Measurements from ENCODE around the gene TXNL4A.

Gene TXNL4A

DNA sequence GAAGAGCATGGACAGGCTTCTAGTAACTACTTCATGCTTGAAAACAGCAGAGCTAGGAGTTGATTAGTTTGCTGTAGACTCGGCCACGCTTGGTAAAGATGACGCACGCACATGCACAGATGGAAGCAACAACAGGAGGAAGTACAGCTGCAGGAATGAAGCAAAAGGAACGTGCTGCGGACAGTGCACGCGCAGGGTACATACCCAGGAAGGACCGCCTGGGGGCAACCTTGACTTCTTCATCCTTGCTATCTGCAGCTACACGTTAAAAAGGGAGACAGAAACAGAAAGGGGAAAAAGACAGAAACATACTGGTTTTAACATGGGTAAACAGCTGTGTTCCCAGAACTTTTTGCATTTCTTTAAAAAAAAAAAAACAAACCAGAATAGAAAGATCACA lies 54.6 kb downstream of the TXNL4A start:
- DNase-seq = no peak

DNA sequence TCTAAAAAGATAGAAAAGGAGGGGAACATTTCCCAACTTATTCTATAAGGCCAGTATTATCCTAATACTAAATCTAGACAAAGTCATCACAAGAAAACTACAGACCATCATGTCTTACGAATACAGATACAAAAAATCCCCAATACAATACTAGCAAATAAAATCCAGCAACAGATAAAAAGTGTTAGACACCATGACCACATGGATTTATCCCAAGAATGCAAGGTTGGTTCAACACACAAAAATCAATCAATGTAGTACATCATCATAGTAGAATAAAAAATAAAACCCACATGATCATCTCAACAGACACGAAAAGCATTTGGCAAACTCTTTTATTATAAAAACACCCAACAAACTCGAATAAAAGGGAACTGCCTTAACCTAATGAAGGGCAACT lies 55.5 kb downstream of the TXNL4A start:
- no peak for DNase-seq

DNA sequence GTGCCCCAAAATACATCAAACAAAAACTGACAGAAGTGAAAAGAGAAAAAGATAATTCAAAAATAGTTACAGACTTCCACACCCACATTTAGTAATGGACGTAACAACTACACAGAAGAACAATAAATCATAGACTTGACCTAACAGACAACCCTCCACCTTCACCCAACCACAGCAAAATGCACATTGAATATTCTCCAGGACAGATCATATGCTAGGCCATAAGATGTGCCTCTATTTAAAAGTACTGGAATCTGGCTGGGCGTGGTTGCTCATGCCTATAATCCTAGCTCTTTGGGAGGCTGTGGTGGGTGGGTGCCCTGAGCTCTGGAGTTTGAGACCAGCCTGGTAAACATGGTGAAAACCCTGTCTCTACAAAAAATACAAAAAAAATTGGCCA lies 56.9 kb downstream of the TXNL4A start:
- DNase-seq = no peak

DNA sequence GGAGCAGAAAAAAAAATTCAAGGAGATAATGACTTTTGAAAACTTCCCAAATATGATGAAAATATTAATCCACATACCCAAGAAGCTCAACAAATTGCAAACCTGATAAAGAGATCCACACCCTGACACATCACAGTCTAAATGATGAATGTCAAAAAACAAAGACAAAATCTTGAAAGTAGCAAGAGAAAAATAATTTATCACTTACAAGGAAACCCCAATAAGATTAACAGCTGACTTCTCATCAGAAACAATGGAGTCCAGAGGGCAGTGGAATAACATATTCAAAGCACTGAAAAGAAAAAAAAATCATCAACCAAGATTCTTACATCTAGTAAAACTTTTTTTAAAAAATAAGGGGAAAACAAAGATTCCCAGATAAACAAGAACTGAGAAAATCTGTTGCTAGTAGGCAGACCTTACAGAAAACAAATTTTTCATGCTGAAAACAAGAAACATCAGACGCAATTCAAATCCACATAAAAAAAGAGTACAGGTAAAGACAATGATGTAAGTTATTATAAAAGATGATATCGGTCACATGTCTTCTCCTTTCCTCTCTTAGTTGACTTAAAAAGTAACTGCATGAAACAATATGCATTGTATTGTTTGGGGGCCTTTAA lies 58.2 kb downstream of the TXNL4A start:
- DNase-seq = no peak

DNA sequence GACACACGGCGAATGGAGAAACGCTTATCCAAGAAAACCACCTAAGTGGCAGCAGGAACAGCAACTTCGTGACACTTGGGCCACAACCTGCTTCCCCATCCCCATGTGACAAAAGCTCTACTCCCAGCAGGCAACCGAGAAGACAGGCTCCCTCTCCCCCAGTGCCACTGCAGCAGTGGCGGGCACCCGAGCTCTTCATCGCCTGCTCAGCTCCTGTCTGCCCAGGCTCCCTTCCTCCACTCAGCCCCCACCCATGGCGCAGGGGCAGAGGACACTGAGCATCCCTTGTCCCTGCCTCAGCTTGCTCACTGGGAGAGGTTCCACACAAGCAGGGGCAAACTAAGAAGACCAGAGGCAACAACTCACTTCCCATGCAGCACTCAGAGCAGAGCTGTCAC lies 59.8 kb downstream of the TXNL4A start:
- DNase-seq = no peak

DNA sequence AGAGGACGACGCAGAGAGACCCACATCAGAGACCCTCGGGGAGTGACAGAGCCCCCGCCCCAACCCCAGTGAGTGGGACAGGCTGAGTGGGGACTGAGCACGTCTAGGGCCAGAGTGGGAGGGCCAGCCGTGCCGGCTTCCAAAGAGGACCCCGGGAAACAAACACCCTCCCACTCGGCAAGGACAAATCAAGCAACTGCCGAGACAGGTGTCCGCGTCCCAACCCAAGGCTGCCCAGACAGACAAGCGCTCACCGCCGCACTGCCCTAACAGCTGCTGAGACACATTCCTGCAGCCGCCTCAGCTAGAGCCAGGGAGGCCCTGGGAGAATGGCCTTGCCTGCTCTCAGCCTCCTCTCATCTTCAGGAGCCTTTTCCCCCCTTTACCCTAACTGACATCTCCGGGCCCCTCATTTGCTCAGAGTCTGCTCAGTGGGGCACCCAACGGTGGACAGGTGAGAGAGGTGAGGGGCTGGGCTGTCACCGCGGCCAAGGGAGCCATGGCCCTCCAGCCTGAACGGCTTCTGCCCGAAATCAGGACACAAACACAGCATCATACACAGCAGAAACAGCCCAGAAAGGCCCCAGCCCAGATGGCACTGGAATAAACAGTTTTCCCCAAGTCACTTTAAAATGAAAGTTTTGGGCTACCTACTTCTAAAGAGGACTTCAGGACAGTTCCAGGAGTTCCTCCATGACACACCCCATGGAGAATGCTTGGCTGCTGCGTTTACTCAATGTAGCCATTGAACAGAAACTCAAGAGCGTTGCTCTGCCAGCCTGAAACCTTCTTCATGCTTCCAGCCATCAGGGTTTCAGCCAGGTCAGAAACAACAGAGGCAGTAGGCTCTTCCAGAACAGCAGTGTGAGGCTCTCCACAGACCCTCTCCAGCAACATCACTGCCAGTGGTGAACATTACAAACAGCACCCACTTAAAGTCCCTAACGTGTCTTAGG lies 60.5 kb downstream of the TXNL4A start:
- DNase-seq = no peak

DNA sequence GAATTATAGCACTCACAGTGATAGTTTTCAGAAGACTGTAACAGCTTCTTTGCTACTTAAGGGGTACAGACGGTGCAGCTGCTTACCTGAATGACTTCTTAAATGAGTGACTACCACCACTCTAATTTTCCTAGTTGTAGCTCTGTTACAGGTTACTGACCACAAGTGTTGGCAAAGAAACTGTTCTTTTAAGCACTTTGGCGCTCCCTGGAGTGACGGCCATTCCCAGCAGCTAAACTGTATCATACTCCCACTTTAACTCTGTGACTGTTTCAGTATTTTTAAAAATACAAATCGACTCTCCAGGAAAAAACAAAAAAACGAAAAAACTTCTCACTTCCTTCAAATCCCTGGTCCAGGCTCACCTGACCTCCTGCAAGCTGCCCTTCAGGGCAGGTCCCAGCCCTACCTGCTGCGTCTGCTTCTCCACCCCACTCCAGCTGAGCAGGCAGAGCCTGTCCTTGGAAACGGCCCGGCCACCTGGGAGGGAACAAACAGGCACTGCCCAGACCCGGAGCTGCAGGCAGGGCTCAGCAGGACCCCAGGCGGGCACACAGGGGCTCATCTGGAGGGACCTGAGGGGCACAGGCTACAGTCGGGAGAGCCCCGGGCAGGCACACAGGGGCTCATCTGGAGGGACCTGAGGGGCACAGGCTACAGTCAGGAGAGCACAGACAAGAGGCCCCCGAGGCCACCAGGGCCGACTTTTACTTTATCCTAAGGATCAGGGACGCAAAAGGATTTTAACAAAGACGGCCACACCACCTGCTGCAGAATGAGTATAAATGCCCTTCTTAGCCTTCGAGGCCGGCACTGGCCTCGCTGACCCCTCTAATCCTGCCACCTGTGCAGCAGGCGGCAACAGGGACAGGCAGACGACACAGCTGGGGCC lies 61.4 kb downstream of the TXNL4A start:
- DNase-seq = no peak

DNA sequence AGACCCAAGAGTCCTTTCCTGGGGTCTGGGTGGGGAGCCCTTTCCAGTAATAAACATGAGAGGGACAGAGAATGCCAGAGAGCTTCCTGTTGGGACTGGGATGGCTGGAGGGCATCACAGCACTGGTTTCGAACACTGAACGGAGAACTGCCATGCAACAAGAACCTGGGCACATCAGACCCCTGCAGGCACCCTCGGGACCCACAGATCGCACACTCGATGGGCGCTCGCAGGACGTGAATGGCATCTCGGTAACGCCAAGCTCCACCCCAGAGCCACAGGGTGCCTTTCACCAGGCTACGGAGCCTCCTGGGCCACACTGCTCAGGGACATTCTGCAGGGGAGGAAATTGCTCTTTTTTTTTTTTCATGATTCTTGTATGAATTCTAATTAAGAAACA lies 62.1 kb downstream of the TXNL4A start:
- no peak for DNase-seq

DNA sequence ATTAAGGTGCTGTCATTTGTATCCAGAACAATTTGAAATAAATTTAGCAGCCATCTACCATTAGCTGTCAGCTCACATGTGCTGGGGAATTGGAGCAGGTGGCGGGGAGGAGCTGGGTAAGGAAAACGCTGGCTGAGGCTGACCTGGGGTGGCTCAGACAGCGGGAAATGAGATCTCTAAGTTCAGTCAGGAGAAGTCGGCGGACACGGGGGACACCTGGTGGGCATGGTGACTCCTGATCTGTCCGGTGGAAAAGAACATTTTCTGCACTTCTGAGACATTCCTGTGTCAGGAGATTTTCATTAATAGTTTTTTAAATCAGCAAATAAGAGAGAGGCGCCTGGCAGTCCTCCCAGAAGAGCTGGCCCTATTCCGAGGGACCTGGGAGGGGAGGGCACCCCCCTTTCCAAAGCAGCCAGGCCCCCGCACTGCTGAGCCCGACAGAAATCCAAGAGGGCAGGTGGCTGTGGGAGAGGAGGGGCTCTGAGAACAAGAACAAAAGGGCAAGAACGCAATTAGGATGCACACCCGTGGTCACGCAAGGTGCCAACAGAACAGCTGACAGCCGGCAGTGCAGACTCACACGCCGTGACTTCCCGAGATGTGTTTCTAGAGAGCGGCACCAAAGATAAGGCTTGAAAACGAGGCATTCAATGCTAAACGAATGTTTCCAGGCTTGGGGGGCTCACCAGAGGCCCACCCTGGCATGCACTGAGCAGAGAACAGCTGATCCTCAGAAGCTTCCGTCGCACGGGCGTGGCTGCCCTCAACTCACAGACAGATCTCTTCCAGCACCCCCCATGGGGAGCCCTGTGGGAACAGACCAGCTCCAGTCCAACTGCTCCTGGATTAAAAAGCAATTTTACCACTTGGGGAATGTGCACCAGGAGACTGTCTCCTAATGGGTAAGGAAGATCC lies 63.3 kb downstream of the TXNL4A start:
- DNase-seq = no peak

DNA sequence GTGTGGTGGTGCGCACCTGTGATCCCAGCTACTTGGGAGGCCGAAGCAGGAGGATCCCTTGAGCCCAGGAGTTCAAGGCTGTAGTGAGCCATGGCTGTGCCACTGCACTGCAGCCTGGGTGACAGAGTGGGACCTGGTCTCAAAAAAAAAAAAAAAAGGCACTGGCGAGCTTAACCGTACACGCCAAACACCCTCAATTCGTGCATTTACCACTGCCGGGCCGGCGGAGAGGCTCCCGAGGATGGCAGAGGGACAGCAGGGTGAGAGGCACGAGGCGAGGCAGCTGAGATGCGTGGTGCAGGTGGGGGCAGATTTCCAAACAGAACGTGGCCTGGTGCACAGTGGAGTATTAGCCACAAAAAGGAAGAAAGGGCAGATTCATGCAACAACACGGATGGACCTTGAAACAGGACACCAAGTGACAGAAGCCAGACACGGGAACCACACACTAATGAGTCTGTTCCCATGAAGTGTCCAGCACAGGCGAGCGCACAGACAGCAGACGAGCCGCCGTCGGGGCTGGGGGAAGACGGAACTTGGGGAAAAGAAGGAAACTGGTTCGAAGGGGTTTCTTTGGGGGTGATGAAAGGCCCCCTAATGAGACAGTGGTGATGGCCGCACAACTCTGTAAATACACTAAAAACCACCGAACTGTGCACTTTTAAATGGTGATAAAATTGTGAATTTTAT lies 64.3 kb downstream of the TXNL4A start:
- DNase-seq = no peak

DNA sequence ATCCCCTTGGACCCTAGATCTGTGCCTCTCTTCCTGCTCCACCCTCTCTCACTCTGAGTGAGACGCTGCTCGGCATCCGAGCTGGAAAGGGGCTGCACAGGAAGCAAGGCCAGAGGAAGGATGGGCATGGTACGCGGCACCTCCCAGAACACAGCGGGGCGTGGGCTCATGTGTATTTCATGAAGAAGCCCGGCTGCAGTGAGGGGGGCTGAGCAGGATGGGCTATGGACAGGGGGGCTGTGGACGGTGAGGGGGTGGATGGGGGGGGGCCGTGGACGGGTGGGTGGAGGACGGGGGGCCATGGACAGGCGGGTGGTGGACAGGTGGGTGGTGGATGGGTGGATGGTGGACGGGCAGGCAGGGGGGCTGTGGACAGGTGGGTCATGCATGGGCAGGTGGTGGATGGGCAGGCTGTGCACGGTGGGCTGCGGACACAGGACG lies 65.4 kb downstream of the TXNL4A start:
- no peak for DNase-seq

DNA sequence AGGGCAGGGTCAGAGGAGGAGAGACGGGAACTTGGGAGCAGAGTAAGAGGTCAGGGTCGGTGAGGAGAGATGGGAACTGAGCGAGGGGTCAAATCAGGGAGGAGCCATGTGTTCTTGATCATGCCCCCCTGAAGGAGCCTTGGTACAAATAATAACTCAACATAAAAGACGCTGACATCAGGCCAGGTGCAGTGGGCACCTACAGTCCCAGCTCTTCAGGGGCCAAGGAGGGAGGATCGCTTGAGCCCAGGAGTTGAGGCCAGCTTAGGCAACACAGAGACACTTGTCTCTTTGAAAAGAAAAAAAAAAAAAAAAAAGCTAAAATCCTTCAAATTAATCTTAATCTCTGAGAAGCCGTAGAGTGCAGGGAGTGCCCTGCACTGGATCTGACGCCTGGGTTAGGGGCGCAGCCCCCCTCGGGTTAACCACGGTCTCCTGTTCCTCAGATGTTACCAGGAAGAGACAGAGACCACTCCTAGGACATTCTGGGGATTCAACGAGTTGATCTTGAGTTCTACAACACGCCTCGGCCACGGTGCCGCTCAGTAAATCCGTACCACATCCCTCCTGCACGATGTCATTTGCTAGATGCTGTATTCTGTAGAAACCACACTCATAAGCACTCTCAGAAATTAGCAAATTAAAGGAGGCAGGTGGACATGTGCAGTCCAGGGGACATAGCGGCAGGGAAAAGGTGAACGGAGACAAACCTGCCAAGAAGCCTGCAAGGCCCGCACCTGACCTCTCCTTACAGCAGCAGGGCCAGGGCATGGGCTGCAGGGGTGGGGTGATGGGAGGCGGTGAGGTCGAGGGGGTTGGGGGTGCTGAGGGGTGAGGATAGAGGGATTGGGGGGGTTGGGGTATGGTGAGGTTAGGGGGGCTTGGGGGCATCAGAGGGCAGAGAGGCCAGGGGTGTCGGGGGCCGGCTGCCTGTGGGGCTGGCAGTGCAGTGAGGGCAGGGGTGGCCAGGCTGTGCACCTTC lies 66.1 kb downstream of the TXNL4A start:
- no peak for DNase-seq

Measured in stimulated activated CD4-positive, alpha-beta T cell treated with anti-CD3 and anti-CD28 coated beads, Interleukin-2, amount 100 ng/mL, for 48 hours (primary cell).